Prostate gland (tissue), 2 donors: ENCODE measurements around the gene SOBP.
"Not testable (repeated sequence)": the region's sequence is repeated elsewhere in the genome, so short reads cannot be mapped to it uniquely, and the experiment has no call there.

Experiments used
- CTCF ChIP-seq, 4 experiments: fragments of 200-600 bp in 2 of 4; fragments of 450-650 bp in 2 of 4; sonication (generic) in 2 of 4; IDR thresholded peaks; 1 replicate in 3 of 4; 2 replicates in 1 of 4; pipeline ENCODE4 v1.5.1; 2016 to 2019; ENCODE audit warnings: antibody characterized with exemption in 4 of 4, mild to moderate bottlenecking in 2 of 4, moderate library complexity in 2 of 4
- POLR2AphosphoS5 ChIP-seq: sonication (generic); formaldehyde crosslinking; IDR thresholded peaks from one replicate; pipeline ENCODE4 v1.6.1; 2017; ENCODE audit warnings: antibody characterized with exemption

DNA sequence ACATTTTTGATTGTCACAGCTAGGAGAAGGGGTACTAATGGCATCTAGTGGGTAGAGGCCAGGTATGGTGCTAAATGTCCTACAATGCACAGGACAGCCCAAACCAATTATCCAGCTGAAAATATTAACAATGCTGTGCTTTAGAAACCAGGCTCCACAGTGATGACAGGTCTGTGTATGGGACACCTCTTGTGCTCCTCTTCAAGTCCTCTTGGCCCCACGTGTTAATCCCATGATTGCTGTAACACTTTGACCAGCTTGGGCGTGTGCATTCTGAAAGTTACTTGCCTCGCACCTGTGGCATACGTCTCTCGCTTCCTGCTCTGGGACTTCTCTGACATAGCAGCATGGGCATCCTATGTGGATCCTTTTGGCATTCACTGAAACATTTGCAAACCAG lies 29.3 kb downstream of the SOBP start:
- TF ChIP-seq POLR2AphosphoS5; CTCF (IDR thresholded peaks at IDR 0.05): not testable (repeated sequence)
